Ramos (cell line): ENCODE results near the gene FAM78A.

Experiments used
- in situ Hi-C: fragments of 300-500 bp; cut with MboI; formaldehyde crosslinking; loops from one replicate; pipeline ENCODE4 v1.14.3; 2022; ENCODE audit warnings: low sequenced_read_pairs; ENCODE audit not compliant: unreplicated experiment

Gene FAM78A, protein sequence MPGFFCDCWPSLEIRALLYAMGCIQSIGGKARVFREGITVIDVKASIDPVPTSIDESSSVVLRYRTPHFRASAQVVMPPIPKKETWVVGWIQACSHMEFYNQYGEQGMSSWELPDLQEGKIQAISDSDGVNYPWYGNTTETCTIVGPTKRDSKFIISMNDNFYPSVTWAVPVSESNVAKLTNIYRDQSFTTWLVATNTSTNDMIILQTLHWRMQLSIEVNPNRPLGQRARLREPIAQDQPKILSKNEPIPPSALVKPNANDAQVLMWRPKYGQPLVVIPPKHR

DNA sequence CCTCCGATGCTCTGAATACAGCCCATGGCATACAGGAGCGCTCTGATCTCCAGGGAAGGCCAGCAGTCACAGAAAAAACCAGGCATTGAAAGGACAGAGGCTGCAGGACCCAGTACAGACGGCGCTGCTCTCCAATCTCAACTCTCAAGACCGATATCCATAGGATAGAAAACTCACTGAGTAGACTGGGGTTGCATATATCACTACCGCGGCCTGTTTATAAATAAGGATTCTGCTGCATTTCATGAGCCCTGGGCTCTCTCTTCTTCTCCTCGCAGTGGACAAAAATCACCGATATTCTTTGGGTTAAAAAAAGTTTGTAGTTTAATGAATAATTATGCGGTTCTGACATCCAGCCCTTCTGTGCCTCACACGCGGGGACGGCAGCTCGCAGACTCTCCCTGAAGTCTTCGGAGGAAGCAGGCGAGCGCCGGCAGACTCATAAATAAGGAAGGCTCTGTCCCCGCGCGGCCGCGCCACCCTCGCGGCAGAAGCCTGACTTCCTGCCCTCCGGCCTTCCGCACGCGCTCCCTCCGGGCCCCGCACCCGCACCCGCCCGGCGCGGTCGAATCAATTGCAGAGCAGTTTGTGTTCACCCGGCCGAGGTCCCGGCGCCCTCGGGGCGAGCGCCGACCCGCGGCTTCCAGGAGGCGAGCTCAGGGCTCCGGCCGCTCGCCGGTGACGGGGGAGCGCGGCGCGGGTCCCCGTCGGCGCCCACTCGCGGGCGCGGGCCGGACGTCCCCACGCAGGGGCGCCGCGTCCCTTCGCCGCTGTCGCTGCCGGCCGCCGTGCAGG is at the start of gene FAM78A:
Gene FAM78A (minus strand): TSS at position 417 of the 795 bp plus-strand sequence. CDS start 331 bp downstream, at position 86.
- in situ Hi-C loops: no loop called here

DNA sequence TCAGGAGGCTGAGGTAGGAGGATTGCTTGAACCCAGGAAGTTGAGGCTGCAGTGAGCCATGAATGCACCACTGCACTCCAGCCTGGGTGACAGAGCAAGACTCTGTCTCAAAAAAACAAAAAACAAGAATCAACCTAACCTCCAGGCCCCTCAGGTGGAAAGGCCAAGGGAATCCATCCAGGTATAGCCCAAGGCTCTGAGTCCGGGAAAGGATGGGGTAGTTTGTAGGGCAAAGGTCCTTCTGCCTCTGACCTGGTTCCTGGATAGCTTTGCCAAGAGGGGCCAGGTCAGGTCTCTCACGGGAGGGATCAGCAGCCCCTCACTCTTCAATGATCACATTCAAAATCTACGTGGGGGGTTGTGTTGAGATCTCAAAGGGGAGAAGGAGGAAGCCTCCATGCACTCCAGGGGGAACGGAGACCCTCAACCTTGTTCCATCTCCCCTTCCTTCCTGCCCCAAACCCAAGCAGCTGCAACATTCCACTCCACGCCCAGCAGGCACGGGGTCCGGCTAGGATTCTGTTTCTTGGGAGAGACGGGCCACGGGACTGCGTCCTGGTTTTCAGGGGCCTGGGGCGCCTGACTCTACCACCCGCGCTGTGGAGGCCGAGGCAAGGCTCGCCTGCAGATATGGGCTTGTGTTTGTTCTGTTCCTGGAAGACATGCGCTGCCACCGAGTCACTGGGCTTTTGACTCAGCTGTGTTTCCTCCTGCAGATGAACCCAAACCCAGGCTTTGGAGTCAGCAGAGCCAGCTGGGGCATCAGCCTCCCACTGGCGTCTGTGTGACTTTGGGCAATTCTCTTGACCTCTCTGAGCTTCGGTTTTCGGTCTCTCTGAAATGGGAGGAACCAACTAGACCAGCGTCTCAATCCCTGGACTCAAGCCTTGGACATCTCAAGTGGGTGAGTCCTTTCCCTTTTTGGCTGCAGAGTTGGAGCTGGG is 48.7 kb upstream of the FAM78A start:
- in situ Hi-C loops: no loop called here

DNA sequence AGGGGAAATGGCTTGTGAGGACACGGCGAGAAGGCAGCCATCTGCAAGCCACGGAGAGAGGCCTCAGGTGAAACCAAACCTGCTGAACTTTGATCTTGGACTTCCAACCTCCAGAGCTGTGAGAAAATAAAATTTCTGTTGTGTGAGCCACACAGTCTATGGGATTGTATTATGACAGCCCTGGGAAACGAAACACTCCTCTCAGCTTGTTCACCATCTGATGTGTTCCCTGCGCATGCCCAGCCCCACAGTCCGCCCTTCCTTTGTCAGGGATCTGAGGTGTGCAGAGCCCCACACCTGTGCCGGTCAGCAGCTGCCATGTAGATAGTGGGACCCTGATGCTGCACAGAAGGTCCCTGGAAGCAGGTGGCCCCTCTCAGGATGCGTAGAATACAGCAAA is 47.3 kb upstream of the FAM78A start:
- in situ Hi-C loops: no loop called here

DNA sequence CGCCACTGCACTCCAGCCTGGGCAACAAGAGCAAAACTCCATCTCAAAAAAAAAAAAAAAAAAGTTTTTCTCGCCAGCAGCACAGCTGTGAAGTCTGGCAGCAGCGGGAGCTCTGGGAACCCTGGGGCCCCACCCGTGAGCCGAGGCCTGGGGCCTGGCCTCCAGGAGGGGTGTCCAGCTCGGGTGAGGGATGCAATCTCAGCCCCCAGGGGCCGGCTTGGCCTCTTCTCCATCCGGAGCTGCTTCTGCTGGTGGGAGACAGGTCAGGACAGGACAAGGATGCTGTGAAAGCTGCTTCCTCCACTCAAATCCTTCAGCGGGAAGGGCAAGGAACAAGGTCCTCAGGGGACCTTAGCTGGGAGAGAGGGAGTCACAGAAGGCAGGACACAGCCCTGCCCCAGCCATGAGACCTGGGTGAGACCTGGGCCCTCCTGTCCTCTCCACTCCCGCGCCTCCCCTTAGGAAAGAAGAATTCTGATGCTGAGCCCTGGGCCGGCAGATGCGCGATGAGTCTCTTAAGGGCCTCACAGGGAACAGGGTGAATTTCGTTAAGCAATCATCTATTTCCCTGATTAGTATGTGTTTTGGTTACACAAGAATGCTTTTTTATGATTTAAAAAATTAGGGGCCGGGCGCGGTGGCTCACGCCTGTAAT is 43.8 kb upstream of the FAM78A start:
- in situ Hi-C loops: no loop called here

DNA sequence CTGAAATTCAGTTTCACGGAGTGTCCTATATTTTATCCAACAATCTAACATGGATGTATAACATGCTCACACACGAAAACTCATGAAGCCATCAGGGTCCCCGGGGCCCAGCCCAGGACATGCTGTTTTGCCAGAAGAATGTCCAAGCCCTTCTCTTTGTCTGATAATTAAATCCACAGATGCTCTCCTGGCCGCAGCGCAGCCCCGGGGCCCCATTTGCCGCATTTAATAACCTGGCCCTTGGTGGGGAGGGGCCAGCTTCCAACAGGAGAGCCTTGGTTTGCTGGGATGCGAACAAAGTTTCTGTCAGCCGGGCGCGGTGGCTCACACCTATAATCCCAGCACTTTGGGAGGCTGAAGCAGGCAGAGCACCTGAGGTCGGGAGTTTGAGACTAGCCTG is 43.2 kb upstream of the FAM78A start:
- in situ Hi-C loops: no loop called here

DNA sequence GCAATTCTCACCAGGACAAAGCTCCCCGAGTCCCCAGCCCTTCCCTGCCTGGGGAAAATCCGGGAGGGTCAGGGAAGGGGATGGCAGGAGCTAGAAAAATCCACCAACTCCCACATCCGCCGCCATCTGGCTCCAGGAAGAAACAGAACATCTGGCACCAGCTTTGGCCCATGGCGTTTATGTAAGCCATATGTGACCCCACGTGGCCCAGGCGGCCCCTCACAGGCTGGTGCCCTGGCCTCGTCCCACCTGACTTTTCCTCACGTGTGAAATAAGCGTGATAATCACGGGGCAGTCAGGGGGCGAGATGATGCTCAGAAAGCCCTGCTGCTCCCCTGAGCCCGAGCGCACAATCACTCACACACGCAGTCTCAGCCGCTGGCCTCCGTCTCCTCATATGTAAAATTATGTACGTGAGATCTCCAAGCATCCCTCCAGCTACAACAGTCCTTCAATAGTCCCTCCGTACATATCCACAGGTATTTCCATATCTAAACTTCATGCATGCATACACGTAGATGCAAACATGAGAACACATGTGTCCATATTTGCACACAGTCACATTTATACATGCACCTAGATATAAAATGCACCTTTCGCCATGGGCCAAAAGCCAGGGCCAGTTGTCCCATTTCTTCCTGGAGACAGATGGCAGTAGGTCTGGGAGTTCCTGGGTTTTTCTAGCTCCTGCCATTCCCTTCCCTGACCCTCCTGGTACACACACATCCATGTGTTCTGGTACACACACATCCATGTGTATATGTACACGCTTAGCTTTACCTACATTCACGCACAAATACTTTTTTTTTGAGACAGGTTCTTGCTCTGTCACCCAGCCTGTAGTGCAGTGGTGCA is 42.1 kb upstream of the FAM78A start:
- in situ Hi-C loops: no loop called here

DNA sequence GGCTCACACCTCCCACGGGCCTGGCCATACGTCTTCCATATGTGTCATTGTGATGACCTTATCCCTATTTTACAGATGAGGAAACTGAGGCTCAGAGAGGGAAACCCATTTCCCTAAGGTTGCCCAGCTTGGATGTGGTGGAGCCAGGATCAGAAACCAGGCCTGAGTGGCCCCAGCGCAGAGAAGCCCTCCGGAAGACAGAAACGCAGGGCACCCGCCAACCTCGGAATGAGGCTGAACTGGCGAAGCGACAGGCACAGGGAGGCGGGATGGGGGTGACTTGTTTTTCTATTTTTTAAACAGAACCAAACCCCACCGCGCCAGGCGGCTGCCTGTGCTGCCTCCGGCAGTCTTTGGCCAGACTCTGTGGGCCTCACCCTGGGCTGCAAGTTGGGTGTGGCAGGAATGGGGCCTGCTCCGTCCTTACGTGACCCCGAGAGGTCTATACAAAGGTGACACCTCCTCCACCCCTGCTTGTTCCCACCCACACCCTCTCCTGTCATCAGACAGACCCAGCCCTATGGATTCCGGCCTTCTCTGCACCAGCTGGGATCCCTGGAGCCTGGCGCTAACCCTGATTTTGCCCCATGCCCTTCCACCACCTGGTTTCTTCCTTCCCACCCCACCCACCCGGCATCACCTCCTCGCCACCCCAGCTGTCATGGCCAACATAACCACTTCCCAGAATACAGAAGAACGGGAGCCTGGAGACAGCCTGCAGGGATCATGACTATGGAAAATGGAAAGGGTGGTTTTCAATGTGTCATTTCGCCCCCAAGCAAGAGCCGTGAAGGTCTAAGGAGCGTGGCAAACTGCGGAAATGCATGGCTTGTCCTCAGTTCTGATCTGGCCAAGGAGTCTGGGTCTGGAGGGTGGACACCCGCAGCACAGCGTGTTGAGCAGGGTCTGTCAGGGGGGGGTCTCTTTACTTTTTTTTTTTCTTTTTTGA is 36.8 kb upstream of the FAM78A start:
- in situ Hi-C loops: no loop called here

DNA sequence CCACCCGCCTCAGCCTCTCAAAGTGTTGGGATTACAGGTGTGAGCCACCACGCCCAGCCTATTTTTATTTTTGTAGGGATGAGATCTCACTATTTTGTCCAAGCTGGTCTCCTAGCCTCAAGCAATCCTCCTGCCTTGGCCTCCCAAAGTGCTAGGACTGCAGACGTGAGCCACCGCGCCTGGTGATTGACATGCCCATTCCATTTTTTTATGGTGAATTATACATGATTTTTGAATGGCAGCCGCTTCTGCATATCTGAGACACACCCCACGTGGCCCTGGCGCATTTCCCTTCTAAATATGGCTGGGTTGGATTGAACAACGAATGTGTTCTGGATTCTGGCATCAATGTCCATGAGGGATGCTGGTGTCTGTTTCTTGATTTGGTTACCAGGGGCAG is 35.9 kb upstream of the FAM78A start:
- in situ Hi-C loops: no loop called here

DNA sequence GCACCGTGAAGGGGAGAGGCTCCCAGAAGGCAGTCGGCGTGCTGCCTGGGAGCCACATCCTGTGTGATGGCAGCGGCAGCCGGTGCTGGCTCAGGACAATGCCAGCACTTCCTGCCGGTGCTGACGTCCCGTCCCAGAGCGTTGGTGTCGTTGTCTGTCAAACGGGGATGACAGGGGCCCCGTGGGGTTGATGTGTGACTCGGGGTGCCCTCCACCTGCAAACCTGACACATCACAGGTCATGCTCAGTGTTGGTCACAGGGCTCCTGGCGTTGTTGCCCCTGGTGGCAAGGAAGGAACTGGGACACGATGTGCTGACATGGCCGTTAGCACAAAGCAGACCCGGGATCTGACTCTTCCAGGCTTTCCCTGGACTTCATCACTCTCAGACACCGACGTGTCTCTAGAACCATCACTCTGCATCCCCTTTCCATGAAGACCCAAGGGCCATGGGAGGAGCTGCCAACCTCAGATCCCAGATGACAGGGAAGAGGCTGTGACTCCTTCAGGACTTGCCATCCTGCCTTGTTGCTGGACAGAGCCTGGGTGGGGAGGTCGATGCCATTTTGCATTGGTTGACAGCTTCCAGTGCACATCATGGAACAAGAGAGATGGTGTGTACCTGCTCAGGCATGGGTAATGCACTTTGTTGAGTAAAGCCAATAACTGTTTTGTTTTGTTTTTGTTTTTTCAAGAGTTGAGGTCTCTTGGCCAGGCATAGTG is 34.7 kb upstream of the FAM78A start:
- in situ Hi-C loops: no loop called here

DNA sequence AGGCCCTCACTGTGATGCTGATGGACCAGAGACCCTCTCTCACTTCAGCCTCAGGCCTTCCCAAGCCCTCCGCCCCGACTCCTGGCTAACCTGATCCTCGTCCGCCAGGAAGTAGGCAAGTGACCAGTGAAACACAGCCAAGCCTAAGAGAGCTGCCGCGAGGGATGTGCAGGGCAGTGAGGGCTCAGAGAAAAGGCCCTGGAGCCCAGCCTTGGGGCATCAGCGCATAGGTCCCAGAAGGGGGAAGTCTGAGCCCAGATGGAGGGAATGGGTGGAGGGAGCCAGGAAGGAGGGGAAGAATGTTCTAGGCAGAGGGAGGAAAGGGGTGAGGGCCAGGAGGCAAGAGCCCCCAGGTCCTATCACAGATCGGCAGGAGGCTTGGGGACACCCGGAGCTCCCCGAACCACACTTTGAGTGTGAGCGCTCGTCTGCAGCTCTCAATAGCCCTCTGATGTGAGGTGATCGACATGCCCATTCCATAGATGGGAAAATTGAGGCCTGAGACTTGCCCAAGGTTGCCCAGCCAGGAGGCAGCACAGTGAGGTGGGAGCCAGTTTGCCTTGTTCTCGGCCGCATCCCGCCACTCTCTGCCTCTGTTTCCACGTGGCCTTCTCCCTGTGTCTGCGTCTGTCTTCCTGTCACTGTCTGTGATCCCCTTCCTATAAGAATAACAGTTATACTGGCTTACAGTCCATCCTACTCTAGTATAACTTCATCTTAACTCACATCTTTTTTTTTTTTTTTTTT is 33.4 kb upstream of the FAM78A start:
- in situ Hi-C loops: no loop called here

DNA sequence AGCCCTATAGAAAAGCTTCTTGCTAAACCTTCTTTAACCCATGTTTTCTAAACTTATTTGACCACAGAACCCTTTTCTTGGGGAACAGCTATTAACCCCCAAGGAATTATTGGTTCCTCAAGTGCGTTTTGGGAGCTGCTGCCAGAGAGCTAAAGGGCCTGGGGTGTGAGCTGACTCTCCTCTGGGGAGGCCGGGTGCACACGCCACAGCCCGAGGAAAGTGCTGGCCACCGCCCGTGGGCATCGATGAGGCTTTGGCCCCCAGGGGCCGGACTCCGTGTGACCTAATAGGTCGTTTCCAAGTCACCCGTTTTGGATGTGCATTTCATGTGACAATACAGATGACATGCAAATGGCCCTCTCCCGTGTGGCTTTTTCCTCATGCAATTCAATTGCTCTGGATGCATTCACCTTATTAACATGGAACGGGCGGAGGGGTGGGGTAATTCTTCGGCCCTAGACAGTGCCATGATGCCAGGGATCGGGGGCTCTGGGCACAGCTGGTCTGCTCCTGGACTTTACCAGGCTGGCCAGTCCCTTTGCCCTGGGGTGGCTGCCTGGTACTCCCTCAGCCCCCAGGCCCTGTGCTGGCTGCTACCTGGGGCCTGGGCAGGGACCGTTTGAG is 32.7 kb upstream of the FAM78A start:
- in situ Hi-C loops: no loop called here

DNA sequence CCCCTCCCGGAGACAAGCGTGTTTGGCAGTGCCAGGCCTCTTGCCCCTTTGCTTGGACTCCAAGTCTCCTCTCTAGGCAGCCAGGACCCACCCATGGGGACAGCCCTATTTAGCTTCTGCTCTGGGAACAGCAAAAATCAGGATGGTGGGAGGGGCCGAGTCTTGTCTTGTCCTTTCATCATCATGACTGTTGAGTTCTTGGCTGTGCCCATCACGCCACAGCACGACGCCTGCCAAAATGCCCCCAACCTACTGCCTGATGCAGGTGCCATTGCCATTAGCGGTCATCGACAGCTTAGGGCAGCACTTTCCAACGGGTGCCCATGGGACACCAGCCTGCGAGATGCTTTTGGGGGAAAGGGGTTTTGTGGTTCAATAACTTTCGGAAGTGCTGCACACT is 32.1 kb upstream of the FAM78A start:
- in situ Hi-C loops: no loop called here

DNA sequence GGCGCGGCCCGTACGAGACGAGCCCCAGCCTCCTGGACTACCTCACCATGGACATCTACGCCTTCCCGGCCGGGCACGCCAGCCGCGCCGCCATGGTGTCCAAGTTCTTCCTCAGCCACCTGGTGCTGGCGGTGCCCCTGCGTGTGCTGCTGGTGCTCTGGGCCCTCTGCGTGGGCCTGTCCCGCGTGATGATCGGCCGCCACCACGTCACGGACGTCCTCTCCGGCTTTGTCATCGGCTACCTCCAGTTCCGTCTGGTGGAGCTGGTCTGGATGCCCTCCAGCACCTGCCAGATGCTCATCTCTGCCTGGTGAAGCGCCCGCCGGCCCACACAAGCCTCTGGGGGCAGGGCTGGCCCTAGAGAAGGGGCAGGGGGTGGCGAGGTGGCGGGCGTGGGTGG is 31.7 kb upstream of the FAM78A start:
- in situ Hi-C loops: no loop called here

DNA sequence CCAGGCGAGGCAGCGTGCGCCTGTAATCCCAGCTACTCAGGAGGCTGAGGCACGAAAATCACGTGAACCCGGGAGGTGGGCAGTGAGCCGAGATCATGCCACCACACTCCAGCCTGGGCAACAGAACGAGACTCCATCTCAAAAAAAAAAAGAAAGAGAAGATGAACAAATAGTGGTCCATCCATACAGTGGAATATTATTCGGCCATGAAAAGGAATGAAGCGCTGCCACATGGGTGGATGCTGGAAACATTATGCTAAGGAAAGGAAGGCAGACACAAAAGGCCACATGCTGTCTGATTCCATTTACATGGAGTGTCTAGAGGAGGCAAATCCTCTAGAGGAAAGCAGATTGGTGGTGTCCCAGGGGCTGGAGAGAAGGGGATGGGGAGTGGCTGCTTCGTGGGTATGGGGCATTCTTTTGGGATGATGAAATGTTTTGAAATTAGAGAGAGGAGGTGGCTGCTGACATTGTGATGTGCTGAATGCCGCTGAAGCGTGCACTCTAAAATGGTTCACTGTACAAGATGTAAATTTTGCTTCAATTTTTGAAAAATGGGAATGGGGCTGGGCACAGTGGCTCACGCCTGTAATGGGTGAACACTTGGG is 30.2 kb upstream of the FAM78A start:
- in situ Hi-C loops: no loop called here

DNA sequence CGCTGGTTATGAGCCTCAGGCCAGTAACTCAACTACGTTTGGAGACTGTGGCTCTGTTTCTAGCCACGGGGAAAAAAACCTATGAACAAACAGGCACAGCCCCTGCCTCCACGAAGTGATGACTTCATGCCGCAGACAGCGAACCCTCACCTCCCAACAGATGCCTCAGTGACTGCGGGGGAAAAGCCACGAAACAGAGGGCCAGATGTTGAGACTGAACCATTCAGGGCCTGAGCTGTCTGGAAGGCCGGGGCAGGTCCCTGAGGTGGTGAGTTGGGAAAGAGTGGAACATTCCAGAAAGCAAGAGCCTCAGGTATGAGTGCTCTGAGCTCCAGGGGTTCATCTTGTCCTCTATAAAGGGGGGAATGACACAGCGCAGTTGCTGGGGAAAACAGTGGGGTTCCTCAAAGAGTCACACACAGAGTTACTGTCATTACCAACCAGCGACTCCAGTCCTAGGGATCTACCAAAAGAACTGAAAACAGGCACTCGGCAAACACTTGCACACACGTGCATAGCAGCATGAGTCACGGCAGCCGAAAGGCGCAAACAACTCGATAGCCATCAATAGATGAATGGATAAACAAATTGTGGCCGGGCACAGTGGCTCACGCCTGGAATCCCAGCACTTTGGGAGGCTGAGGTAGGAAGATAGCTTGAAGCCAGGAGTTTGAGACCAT is 28.5 kb upstream of the FAM78A start:
- in situ Hi-C loops: no loop called here
